ENCODE measurements around the gene MBP.
A peak's percentile ranks its signal among the peaks of the same experiment; 100 is the strongest.

Gene MBP

DNA sequence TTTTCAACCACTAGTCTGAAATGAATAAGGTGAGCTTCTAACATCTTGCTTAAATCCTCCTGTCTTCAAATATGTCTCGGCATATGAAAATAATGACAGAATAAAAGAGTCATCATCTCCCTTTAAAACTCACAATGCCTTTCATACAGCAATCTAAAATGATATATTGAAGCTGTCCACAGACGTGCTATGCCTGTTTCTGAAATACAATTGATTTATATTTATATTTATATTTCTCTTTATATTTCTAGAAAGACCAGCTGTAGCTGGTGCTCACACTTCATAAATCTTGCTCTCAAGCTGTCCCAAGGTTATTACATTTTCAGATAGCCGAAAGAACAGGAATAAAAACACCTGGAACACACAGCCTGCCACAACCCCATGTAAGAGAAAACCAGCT is 11.1 kb downstream of the MBP start:
- Histone ChIP-seq H3K36me3 (ENCODE audit: control insufficient read depth in 4 of 4, insufficient read depth in 4 of 4, low read length in 3 of 4) (peaks cover 0 to 43% (median 14%) of the 10 kb centered on the region in 4 experiments), H3K4me3 (ENCODE audit: control insufficient read depth in 1 of 7, extremely low read depth in 1 of 7, insufficient read depth in 4 of 7, low read depth in 2 of 7, low read length in 6 of 7) (no peak overlapping the region), H3K27ac (ENCODE audit: insufficient read depth in 1 of 2, low read depth in 1 of 2, low read length in 2 of 2, poor library complexity in 1 of 2, severe bottlenecking in 2 of 2) (no peak overlapping the region), H3K9me3 (ENCODE audit: control extremely low read depth in 1 of 5, control insufficient read depth in 4 of 5, insufficient read depth in 2 of 5, low read depth in 1 of 5, low read length in 4 of 5) (no peaks in the 10 kb centered on the region), H3K4me1 (ENCODE audit: control extremely low read depth in 1 of 4, control insufficient read depth in 4 of 4, insufficient read depth in 4 of 4, low read length in 3 of 4) (peaks cover 26 to 92% (median 84%) of the 10 kb centered on the region in 4 experiments), H3K27me3 (replicated peaks in 2 of 5; ENCODE audit: control insufficient read depth in 4 of 5, insufficient read depth in 5 of 5, low read length in 4 of 5) (no peaks in the 10 kb centered on the region)
- POLR2A ChIA-PET, result interaction anchor here (1.0 kb wide), 1 partner anchor 10 kb away, joined by 4 read pairs; no protein-coding TSS in a partner anchor
- CTCF ChIA-PET, result interaction anchor here (1.0 to 6.7 kb wide), 10 partner anchors 7 to 90 kb away, joined by 3 to 57 read pairs (median 6); partner anchors contain the start of gene MBP
- no CpG with 5 or more reads among the region's 3 CpGs for WGBS (ENCODE audit: insufficient coverage)
- DNase-seq, result no peak

DNA sequence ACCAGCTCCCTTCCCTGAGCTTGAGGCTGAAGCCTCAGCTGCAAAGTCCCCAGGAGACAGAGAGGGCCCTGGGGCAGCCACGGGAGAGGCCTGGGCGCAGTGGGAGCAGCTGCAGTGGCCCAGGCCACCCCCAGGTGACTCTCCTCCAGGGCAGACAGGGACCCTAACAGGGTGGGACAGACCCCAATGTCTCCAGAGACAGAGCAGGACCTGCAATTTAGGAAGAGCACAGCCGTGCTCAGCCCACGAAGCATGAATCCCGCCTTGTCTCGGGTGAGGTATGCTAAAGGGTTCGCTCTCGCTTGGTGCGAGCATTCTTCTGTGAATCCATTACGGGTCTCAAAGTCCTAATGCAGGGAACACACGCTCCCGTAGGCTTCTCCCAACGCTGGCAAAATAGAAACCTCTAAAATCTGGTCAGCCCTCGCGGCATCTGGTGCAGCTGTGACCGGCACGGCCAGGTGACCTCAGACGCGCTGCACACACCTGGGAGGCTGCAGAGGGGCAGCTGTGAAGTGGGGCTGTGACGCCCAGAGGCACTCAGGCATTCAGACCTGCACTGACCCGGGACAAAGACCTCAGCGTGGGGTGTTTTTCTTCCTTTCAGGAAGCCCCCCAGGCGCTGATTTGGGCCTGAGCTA is 12.6 kb downstream of the MBP start:
- POLR2A ChIA-PET, result no interaction called here
- Histone ChIP-seq H3K27me3 (replicated peaks in 2 of 5; ENCODE audit: control insufficient read depth in 4 of 5, insufficient read depth in 5 of 5, low read length in 4 of 5) (no peaks in the 10 kb centered on the region), H3K27ac (ENCODE audit: insufficient read depth in 1 of 2, low read depth in 1 of 2, low read length in 2 of 2, poor library complexity in 1 of 2, severe bottlenecking in 2 of 2) (peak overlapping the region in 1 of 2 experiments; percentile 70), H3K4me1 (ENCODE audit: control extremely low read depth in 1 of 4, control insufficient read depth in 4 of 4, insufficient read depth in 4 of 4, low read length in 3 of 4) (peaks cover 22 to 92% (median 84%) of the 10 kb centered on the region in 4 experiments), H3K9me3 (ENCODE audit: control extremely low read depth in 1 of 5, control insufficient read depth in 4 of 5, insufficient read depth in 2 of 5, low read depth in 1 of 5, low read length in 4 of 5) (no peaks in the 10 kb centered on the region), H3K36me3 (ENCODE audit: control insufficient read depth in 4 of 4, insufficient read depth in 4 of 4, low read length in 3 of 4) (peaks cover 0 to 48% (median 14%) of the 10 kb centered on the region in 4 experiments), H3K4me3 (ENCODE audit: control insufficient read depth in 1 of 7, extremely low read depth in 1 of 7, insufficient read depth in 4 of 7, low read depth in 2 of 7, low read length in 6 of 7) (no peak overlapping the region)
- WGBS (ENCODE audit: insufficient coverage), result 94% methylated on average over 21 of the region's 23 CpGs
- CTCF ChIA-PET, result interaction anchor here (1.0 to 6.7 kb wide), 7 partner anchors 9 to 91 kb away, joined by 3 to 57 read pairs (median 4); partner anchors contain the start of gene MBP
- no peak for DNase-seq

DNA sequence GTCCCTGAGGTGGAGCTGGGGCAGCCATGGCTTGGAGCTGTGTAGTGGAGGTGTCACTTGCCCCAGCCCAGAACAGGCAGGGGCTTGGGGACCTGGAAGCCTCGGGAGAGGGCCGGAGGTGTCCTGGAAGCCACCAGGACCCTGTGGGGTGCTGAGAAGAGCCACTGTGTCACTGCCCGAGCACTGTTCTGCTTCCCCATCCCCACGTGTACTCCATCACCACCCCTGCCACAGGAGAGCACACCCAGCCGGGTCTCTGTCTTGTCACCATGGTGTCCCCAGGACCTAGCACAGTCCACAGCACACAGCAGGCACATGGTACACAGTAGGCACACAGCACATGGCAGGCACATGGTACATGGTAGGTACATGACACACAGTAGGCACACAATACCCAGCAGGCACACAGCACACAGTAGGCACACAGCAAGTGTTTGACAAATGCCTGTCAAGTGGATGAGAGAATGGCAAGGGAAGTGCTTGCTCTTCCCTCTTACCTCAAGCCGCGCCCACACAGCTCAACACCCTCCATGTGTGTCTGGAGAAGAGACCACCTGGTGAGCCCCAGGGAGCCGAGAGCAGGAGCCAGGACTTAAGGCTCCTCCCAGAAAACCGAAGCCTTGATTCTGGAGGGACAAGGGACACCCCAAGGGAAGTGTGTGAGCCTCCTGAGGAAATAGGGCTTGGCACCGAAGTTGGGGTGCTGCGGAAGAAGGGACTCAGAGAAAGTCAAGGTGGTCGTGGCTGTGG is 13.3 kb downstream of the MBP start:
- ChIA-PET POLR2A (no interaction called here), CTCF (interaction anchor here (1.1 to 6.7 kb wide), 4 partner anchors 11 to 46 kb away, joined by 3 to 57 read pairs (median 14); partner anchors contain the start of gene MBP)
- H3K27me3 ChIP-seq (replicated peaks in 2 of 5; ENCODE audit: control insufficient read depth in 4 of 5, insufficient read depth in 5 of 5, low read length in 4 of 5), result no peaks in the 10 kb centered on the region
- H3K4me3 ChIP-seq (ENCODE audit: control insufficient read depth in 1 of 7, extremely low read depth in 1 of 7, insufficient read depth in 4 of 7, low read depth in 2 of 7, low read length in 6 of 7), result no peak overlapping the region
- H3K36me3 ChIP-seq (ENCODE audit: control insufficient read depth in 4 of 4, insufficient read depth in 4 of 4, low read length in 3 of 4), result peaks cover 0 to 48% (median 14%) of the 10 kb centered on the region in 4 experiments
- 84% methylated on average over 9 of the region's 12 CpGs for WGBS (ENCODE audit: insufficient coverage)
- no peak for DNase-seq
- H3K27ac ChIP-seq (ENCODE audit: insufficient read depth in 1 of 2, low read depth in 1 of 2, low read length in 2 of 2, poor library complexity in 1 of 2, severe bottlenecking in 2 of 2), result peak overlapping the region in 1 of 2 experiments; percentile 70
- H3K9me3 ChIP-seq (ENCODE audit: control extremely low read depth in 1 of 5, control insufficient read depth in 4 of 5, insufficient read depth in 2 of 5, low read depth in 1 of 5, low read length in 4 of 5), result no peaks in the 10 kb centered on the region
- peaks cover 19 to 92% (median 84%) of the 10 kb centered on the region in 4 experiments for H3K4me1 ChIP-seq (ENCODE audit: control extremely low read depth in 1 of 4, control insufficient read depth in 4 of 4, insufficient read depth in 4 of 4, low read length in 3 of 4)

DNA sequence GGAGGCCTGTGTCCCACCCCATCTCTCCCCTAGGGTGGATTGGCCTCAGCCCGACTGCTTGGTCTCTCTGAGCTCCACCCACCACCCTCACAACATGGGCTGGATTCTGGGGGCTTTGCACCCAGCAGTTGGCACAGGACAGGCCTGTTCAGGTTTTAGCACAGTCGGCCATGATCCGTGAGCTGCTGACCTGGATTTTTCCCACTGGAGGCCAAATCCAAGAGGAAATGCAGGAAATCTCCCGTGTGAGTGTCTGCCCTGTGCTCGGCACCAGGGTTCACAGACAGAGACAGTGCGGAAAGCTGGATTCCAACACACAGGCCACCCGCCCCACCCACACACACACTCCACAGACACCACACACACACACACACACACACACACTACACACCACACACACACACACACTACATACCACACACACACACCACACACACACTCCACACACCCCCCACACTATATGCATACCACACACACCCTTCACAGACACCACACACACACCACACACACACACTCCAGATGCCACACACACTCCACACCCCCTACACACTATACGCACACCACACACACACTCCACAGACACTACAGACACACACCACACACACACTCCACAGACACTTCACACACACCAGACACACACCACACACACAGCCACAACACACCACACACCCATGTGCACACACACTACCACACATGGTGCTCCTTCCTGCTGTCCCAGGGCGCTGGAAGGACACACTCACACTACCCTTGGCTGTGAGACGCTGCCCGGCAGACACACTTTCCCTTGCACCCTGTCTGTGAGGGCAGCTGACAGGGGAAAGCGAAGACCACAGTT is 14.1 kb downstream of the MBP start:
- no peak for DNase-seq
- CTCF ChIA-PET, result interaction anchor here (1.0 to 6.7 kb wide), 2 partner anchors 14 to 57 kb away, joined by 3 to 57 read pairs; partner anchors contain the start of gene MBP
- peaks cover 26 to 92% (median 84%) of the 10 kb centered on the region in 4 experiments for H3K4me1 ChIP-seq (ENCODE audit: control extremely low read depth in 1 of 4, control insufficient read depth in 4 of 4, insufficient read depth in 4 of 4, low read length in 3 of 4)
- H3K36me3 ChIP-seq (ENCODE audit: control insufficient read depth in 4 of 4, insufficient read depth in 4 of 4, low read length in 3 of 4), result peaks cover 0 to 50% (median 14%) of the 10 kb centered on the region in 4 experiments
- H3K9me3 ChIP-seq (ENCODE audit: control extremely low read depth in 1 of 5, control insufficient read depth in 4 of 5, insufficient read depth in 2 of 5, low read depth in 1 of 5, low read length in 4 of 5), result no peaks in the 10 kb centered on the region
- no peak overlapping the region for H3K4me3 ChIP-seq (ENCODE audit: control insufficient read depth in 1 of 7, extremely low read depth in 1 of 7, insufficient read depth in 4 of 7, low read depth in 2 of 7, low read length in 6 of 7)
- H3K27ac ChIP-seq (ENCODE audit: insufficient read depth in 1 of 2, low read depth in 1 of 2, low read length in 2 of 2, poor library complexity in 1 of 2, severe bottlenecking in 2 of 2), result peak overlapping the region in 1 of 2 experiments; percentile 70
- WGBS (ENCODE audit: insufficient coverage), result 99% methylated on average over 10 of the region's 12 CpGs
- POLR2A ChIA-PET, result interaction anchor here (0.7 kb wide), 1 partner anchor 34 kb away, joined by 3 read pairs; no protein-coding TSS in a partner anchor
- no peaks in the 10 kb centered on the region for H3K27me3 ChIP-seq (replicated peaks in 2 of 5; ENCODE audit: control insufficient read depth in 4 of 5, insufficient read depth in 5 of 5, low read length in 4 of 5)

DNA sequence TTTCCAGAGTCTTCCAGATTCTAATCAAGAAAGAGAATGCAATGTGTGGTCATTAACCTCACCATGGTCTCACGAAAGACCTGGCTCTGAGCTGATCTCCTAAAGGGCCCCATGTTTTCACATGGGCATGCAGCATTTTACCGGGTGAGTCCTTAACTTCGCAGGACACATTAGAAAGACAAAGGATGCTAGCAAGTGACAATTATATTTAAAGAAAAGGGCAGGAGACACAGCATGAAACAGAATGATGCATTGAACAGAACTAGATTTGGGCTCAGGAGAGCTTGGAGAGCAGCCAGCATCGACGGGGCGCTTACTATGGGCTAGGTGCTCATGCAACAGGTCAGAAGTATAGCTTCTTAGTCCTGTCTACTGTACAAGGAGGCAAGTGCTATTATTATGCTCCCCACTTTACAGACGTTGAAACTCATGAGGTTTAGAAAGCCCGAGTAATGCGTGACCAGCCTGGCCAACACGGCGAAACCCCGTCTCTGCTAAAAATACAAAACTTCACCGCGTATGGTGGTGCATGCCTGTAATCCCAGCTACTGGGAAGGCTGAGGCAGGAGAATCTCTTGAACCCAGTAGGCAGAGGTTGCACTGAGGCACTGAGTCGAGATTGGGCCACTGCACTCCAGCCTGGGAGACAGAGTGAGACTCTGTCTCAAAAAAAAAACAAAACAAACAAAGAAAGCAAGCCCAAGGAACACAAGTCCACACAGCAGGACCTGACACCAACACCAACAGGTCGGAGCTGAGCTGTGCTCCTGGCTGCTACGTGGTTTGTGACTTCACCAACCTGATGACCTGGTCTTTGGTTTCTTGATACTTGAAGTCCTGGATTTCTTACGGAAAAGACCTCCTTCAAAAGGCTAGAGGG is 16.1 kb downstream of the MBP start:
- Histone ChIP-seq H3K27ac (ENCODE audit: insufficient read depth in 1 of 2, low read depth in 1 of 2, low read length in 2 of 2, poor library complexity in 1 of 2, severe bottlenecking in 2 of 2) (peak overlapping the region in 1 of 2 experiments; percentile 92), H3K27me3 (replicated peaks in 2 of 5; ENCODE audit: control insufficient read depth in 4 of 5, insufficient read depth in 5 of 5, low read length in 4 of 5) (no peaks in the 10 kb centered on the region), H3K4me3 (ENCODE audit: control insufficient read depth in 1 of 7, extremely low read depth in 1 of 7, insufficient read depth in 4 of 7, low read depth in 2 of 7, low read length in 6 of 7) (no peak overlapping the region), H3K4me1 (ENCODE audit: control extremely low read depth in 1 of 4, control insufficient read depth in 4 of 4, insufficient read depth in 4 of 4, low read length in 3 of 4) (peaks cover 23 to 94% (median 90%) of the 10 kb centered on the region in 4 experiments), H3K36me3 (ENCODE audit: control insufficient read depth in 4 of 4, insufficient read depth in 4 of 4, low read length in 3 of 4) (peaks cover 0 to 55% (median 13%) of the 10 kb centered on the region in 4 experiments), H3K9me3 (ENCODE audit: control extremely low read depth in 1 of 5, control insufficient read depth in 4 of 5, insufficient read depth in 2 of 5, low read depth in 1 of 5, low read length in 4 of 5) (no peaks in the 10 kb centered on the region)
- CTCF ChIA-PET, result interaction anchor here (0.9 to 5.9 kb wide), 9 partner anchors 7 to 114 kb away, joined by 3 to 55 read pairs (median 27); partner anchors contain the start of gene MBP
- no peak for DNase-seq
- 93% methylated on average over 18 of the region's 18 CpGs for WGBS (ENCODE audit: insufficient coverage)
- POLR2A ChIA-PET, result interaction anchor here (2.2 kb wide), 1 partner anchor 7 kb away, joined by 29 read pairs; no protein-coding TSS in a partner anchor
